HepG2 (cell line): ENCODE results near the gene RBM47. TPM values are rescaled to one million over a fixed set of nuclear protein-coding genes. Genes with fewer than 3 reads are reported as not detected.

ENCODE experiments used
- CHCHD3 ChIP-seq: sonication (generic); formaldehyde crosslinking; IDR thresholded peaks from 2 replicates; pipeline ENCODE4 v1.8.0; 2022; ENCODE audit warnings: mild to moderate bottlenecking, missing genetic modification reagents, moderate library complexity
- DNMT3B ChIP-seq: conservative IDR thresholded peaks from 2 replicates; pipeline ENCODE4 v1.6.1; 2016; ENCODE audit warnings: missing biosample characterization, control low read depth
- EED ChIP-seq: sonication (generic); formaldehyde crosslinking; IDR thresholded peaks from 2 replicates; pipeline ENCODE4 v1.5.0; 2020; ENCODE audit warnings: mild to moderate bottlenecking, missing genetic modification reagents
- GPBP1L1 ChIP-seq: sonication (generic); formaldehyde crosslinking; IDR thresholded peaks from 2 replicates; pipeline ENCODE4 v1.5.0; 2020; ENCODE audit warnings: mild to moderate bottlenecking, missing genetic modification reagents
- HMG20B ChIP-seq: conservative IDR thresholded peaks from 2 replicates; pipeline ENCODE4 v1.6.1; 2016; ENCODE audit warnings: missing genetic modification reagents, missing compliant biosample characterization
- KMT2B ChIP-seq: IDR thresholded peaks from 2 replicates; pipeline ENCODE4 v1.6.1; 2016; ENCODE audit warnings: missing genetic modification reagents, missing compliant biosample characterization
- PHF20 ChIP-seq: sonication (generic); formaldehyde crosslinking; IDR thresholded peaks from 2 replicates; pipeline ENCODE4 v1.5.0; 2020; ENCODE audit warnings: mild to moderate bottlenecking, missing genetic modification reagents
- PHF5A ChIP-seq: IDR thresholded peaks from one replicate; pipeline ENCODE4 v1.6.1; 2018; ENCODE audit warnings: low read depth, missing genetic modification reagents; ENCODE audit not compliant: unreplicated experiment
- RARA ChIP-seq: IDR thresholded peaks from 2 replicates; pipeline ENCODE4 v1.6.1; 2016; ENCODE audit warnings: missing genetic modification reagents, missing compliant biosample characterization
- SKI ChIP-seq: fragments of 450-650 bp; IDR thresholded peaks from one replicate; pipeline ENCODE4 v1.6.1; 2018; ENCODE audit warnings: mild to moderate bottlenecking; ENCODE audit not compliant: partially characterized antibody
- ZMAT3 ChIP-seq: sonication (generic); formaldehyde crosslinking; conservative IDR thresholded peaks from 2 replicates; pipeline ENCODE4 v1.7.0; 2021; ENCODE audit warnings: missing genetic modification reagents
- ZNF142 ChIP-seq: sonication (generic); formaldehyde crosslinking; IDR thresholded peaks from 2 replicates; pipeline ENCODE4 v1.4.0; 2020; ENCODE audit warnings: missing genetic modification reagents
- ZNF513 ChIP-seq: sonication (generic); formaldehyde crosslinking; conservative IDR thresholded peaks from 2 replicates; pipeline ENCODE4 v1.5.0; 2020; ENCODE audit warnings: missing genetic modification reagents
- polyA plus RNA-seq, 8 experiments: library from polyadenylated mRNA; depleted of rRNA in 3 of 8; stranded (reverse) in 7 of 8; unstranded in 1 of 8; fragments of >200 nt; fragmentation: Illumina TruSeq in 4 of 8; extraction: Trizol in 4 of 8; gene quantifications; 2 replicates each; pipeline versions ENCODE4 v1.2.1 to v1.2.3, GENCODE V29; 2011 to 2016; ENCODE audit warnings: low read depth in 4 of 8, missing spikeins in 1 of 8, mixed read lengths in 1 of 8; ENCODE audit not compliant: insufficient read depth in 1 of 8
- total RNA-seq, 5 experiments: library from RNA; depleted of rRNA; stranded (reverse); fragments of >200 nt; fragmentation: Illumina TruSeq; extraction: Trizol; gene quantifications; 2 replicates each; pipeline ENCODE4 v1.2.3, GENCODE V29; 2016; ENCODE audit warnings: low read depth in 1 of 5
- TF ChIP-seq, protein P1 (sequence below): sonication (generic); formaldehyde crosslinking; IDR thresholded peaks from 2 replicates; pipeline ENCODE4 v1.9.0; 2021; ENCODE audit warnings: mild to moderate bottlenecking, missing genetic modification reagents

RBM47 gene
- total and polyA plus RNA-seq, 2 of the 13 experiments (the other 11 are each of a cell fraction or from before 2014, with no cell fraction given), result 1.2 to 2.5 TPM

DNA sequence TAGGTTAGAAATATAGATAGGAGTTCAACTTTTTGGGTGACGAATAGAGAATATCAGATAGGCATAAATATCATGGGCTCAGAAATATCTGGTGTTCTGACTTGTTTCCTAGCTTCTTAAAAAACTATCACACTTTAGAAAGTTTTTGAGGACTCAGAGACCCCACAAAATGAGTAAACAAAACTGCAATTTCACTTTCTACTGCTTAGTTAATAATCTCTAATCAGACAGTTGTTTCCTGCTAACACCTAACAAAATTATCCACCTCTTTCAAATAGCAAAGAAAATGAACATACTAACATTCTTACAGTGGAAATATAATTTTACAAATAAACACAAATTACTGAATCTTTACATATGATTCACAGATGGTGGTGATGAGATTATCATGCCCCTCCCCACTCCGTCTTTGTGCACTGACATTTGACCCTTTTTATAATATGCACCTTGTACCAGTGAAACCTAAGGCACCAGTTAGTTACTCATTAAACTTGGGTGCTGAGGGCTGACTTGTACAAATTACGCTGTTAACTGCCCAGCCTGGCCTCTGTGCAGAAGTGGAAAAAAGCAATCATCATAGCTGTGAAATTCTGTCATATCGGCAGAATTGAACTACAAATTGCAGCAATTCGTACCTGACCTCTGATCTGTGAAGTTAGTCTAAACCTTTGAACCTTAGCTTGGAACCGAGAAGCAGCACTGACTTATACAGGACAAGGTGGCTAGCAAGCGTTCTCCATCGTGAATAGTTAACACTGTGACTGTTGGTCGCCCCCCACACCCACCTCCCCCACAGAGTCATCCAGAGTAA lies 155.9 kb downstream of the RBM47 start (continued):
- TF ChIP-seq, protein P1, sequence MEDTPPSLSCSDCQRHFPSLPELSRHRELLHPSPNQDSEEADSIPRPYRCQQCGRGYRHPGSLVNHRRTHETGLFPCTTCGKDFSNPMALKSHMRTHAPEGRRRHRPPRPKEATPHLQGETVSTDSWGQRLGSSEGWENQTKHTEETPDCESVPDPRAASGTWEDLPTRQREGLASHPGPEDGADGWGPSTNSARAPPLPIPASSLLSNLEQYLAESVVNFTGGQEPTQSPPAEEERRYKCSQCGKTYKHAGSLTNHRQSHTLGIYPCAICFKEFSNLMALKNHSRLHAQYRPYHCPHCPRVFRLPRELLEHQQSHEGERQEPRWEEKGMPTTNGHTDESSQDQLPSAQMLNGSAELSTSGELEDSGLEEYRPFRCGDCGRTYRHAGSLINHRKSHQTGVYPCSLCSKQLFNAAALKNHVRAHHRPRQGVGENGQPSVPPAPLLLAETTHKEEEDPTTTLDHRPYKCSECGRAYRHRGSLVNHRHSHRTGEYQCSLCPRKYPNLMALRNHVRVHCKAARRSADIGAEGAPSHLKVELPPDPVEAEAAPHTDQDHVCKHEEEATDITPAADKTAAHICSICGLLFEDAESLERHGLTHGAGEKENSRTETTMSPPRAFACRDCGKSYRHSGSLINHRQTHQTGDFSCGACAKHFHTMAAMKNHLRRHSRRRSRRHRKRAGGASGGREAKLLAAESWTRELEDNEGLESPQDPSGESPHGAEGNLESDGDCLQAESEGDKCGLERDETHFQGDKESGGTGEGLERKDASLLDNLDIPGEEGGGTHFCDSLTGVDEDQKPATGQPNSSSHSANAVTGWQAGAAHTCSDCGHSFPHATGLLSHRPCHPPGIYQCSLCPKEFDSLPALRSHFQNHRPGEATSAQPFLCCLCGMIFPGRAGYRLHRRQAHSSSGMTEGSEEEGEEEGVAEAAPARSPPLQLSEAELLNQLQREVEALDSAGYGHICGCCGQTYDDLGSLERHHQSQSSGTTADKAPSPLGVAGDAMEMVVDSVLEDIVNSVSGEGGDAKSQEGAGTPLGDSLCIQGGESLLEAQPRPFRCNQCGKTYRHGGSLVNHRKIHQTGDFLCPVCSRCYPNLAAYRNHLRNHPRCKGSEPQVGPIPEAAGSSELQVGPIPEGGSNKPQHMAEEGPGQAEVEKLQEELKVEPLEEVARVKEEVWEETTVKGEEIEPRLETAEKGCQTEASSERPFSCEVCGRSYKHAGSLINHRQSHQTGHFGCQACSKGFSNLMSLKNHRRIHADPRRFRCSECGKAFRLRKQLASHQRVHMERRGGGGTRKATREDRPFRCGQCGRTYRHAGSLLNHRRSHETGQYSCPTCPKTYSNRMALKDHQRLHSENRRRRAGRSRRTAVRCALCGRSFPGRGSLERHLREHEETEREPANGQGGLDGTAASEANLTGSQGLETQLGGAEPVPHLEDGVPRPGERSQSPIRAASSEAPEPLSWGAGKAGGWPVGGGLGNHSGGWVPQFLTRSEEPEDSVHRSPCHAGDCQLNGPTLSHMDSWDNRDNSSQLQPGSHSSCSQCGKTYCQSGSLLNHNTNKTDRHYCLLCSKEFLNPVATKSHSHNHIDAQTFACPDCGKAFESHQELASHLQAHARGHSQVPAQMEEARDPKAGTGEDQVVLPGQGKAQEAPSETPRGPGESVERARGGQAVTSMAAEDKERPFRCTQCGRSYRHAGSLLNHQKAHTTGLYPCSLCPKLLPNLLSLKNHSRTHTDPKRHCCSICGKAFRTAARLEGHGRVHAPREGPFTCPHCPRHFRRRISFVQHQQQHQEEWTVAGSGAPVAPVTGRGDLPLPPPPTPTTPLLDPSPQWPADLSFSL (CRISPR knock-in tag), result no peak
- TF ChIP-seq ZNF142 (no peak), PHF5A (no peak), DNMT3B (no peak), ZNF513 (CRISPR knock-in tag) (no peak), SKI (no peak), CHCHD3 (CRISPR knock-in tag) (no peak), KMT2B (CRISPR knock-in tag) (no peak), HMG20B (CRISPR knock-in tag) (peak; percentile 92), PHF20 (CRISPR knock-in tag) (no peak), EED (CRISPR knock-in tag) (no peak), GPBP1L1 (CRISPR knock-in tag) (no peak), RARA (CRISPR knock-in tag) (peak; percentile 82), ZMAT3 (CRISPR knock-in tag) (no peak)
